ENCODE results near the gene EPOP.
"Not testable (repeated sequence)": the region's sequence is repeated elsewhere in the genome, so short reads cannot be mapped to it uniquely, and the experiment has no call there.

EPOP gene

GRCh38 chr17:38653230-38653629, 21.5 kb downstream of the EPOP start:
- DNase-seq (ENCODE audit: low spot score), result no peak

- DNase-seq (ENCODE audit: low spot score), result not testable (repeated sequence)
Measured at GRCh38 chr17:38650653-38651173, 24.0 kb downstream of the EPOP start.

- DNase-seq (ENCODE audit: low spot score), result no peak
Measured at GRCh38 chr17:38637951-38638350, 36.8 kb downstream of the EPOP start.

- no peak for DNase-seq (ENCODE audit: low spot score)
Measured at GRCh38 chr17:38636054-38636453, 38.7 kb downstream of the EPOP start.

- DNase-seq (ENCODE audit: low spot score), result no peak
Measured at GRCh38 chr17:38632334-38632733, 42.4 kb downstream of the EPOP start.

- no peak for DNase-seq (ENCODE audit: low spot score)
Measured at GRCh38 chr17:38628441-38628840, 46.3 kb downstream of the EPOP start.

GRCh38 chr17:38627957-38628356, 46.8 kb downstream of the EPOP start:
- no peak for DNase-seq (ENCODE audit: low spot score)

GRCh38 chr17:38626606-38627226, 48.0 kb downstream of the EPOP start:
- DNase-seq (ENCODE audit: low spot score), result not testable (repeated sequence)

- DNase-seq (ENCODE audit: low spot score), result no peak
Measured at GRCh38 chr17:38625482-38625881, 49.3 kb downstream of the EPOP start.

- DNase-seq (ENCODE audit: low spot score), result not testable (repeated sequence)
Measured at GRCh38 chr17:38624782-38625355, 49.9 kb downstream of the EPOP start.

Measured in HuH-7.5 (cell line).